DOHH2 (cell line): ENCODE data around the gene SPARC.

ENCODE experiments used
- CTCF ChIP-seq: fragments of 200-600 bp; sonication (generic); IDR thresholded peaks from one replicate; pipeline ENCODE4 v1.5.1; 2014; ENCODE audit warnings: antibody characterized with exemption, mild to moderate bottlenecking, low read depth, low read length; ENCODE audit not compliant: poor library complexity, severe bottlenecking
- EZH2phosphoT487 ChIP-seq: fragments of 200-600 bp; sonication (generic); IDR thresholded peaks from 2 replicates; pipeline ENCODE4 v1.6.1; 2017; ENCODE audit warnings: borderline replicate concordance, mild to moderate bottlenecking, antibody characterized with exemption, low read length, moderate library complexity, mixed read lengths

DNA sequence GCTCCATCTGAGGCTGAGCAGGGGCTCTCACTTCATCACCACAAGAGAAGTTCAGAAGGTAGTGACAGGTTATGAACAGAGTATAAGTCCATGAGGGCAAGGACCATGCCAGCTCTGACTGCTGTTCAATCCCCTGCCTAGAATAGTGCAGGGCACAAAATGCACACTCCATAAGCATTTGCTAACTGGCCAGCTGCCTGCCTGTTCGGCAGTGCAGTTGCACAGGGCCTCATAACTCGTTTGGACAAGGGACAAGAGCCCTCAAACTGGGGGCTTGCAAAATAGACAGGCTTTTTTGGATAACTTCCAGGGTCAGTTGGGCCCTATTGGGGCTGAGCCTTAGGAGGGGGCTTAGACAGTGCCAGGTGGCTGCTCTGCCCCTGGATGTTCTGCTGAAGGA, 21.1 kb downstream of the SPARC start:
- TF ChIP-seq CTCF (no peak), EZH2phosphoT487 (no peak)
